Measurements from ENCODE around the gene DCXR. TPM values are rescaled to one million over a fixed set of nuclear protein-coding genes. Genes with fewer than 3 reads are reported as not detected.
A peak's percentile ranks its signal among the peaks of the same experiment; 100 is the strongest.

The DCXR gene
- total RNA-seq, 1 experiment from 2014 or later = 87.8 TPM

GRCh38 chr17:82054351-82055022, 17.0 kb upstream of the DCXR start:
- no peaks in the 10 kb centered on the region for H3K27me3 Mint-ChIP-seq (ENCODE audit: unreplicated experiment)
- no peaks in the 10 kb centered on the region for H3K4me1 Mint-ChIP-seq (ENCODE audit: low read depth, unreplicated experiment)
- intact Hi-C loops (cut with micrococcal nuclease; ENCODE audit: unreplicated experiment) = no loop called here
- no peak for DNase-seq
- CTCF ChIA-PET = no interaction called here
- BruUV-seq (replicated peaks) = no TSS peak
- H3K27ac Mint-ChIP-seq (ENCODE audit: unreplicated experiment) = no peak overlapping the region
- no peak overlapping the region for H3K4me3 Mint-ChIP-seq (ENCODE audit: low read depth, unreplicated experiment)
- TF ChIP-seq, protein P1, sequence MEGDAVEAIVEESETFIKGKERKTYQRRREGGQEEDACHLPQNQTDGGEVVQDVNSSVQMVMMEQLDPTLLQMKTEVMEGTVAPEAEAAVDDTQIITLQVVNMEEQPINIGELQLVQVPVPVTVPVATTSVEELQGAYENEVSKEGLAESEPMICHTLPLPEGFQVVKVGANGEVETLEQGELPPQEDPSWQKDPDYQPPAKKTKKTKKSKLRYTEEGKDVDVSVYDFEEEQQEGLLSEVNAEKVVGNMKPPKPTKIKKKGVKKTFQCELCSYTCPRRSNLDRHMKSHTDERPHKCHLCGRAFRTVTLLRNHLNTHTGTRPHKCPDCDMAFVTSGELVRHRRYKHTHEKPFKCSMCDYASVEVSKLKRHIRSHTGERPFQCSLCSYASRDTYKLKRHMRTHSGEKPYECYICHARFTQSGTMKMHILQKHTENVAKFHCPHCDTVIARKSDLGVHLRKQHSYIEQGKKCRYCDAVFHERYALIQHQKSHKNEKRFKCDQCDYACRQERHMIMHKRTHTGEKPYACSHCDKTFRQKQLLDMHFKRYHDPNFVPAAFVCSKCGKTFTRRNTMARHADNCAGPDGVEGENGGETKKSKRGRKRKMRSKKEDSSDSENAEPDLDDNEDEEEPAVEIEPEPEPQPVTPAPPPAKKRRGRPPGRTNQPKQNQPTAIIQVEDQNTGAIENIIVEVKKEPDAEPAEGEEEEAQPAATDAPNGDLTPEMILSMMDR (IDR thresholded peaks at IDR 0.05; ENCODE audit: unreplicated experiment) = no peak
- peaks cover 78% of the 10 kb centered on the region for H3K36me3 Mint-ChIP-seq (ENCODE audit: insufficient read depth, unreplicated experiment)
- H3K9me3 Mint-ChIP-seq (ENCODE audit: low read depth, unreplicated experiment) = no peaks in the 10 kb centered on the region

GRCh38 chr17:82053556-82054263, 16.2 kb upstream of the DCXR start:
- TF ChIP-seq, protein P1 (IDR thresholded peaks at IDR 0.05; ENCODE audit: unreplicated experiment) = no peak
- Mint-ChIP-seq H3K27ac (ENCODE audit: unreplicated experiment) (no peak overlapping the region), H3K4me3 (ENCODE audit: low read depth, unreplicated experiment) (peak overlapping the region; percentile 80), H3K36me3 (ENCODE audit: insufficient read depth, unreplicated experiment) (peaks cover 77% of the 10 kb centered on the region), H3K4me1 (ENCODE audit: low read depth, unreplicated experiment) (no peaks in the 10 kb centered on the region), H3K9me3 (ENCODE audit: low read depth, unreplicated experiment) (no peaks in the 10 kb centered on the region), H3K27me3 (ENCODE audit: unreplicated experiment) (no peaks in the 10 kb centered on the region)
- CTCF ChIA-PET = no interaction called here
- no TSS peak for BruUV-seq (replicated peaks)
- no peak for DNase-seq
- intact Hi-C loops (cut with micrococcal nuclease; ENCODE audit: unreplicated experiment) = no loop called here

GRCh38 chr17:82053130-82053529, 15.6 kb upstream of the DCXR start:
- Mint-ChIP-seq H3K27ac (ENCODE audit: unreplicated experiment) (no peak overlapping the region), H3K27me3 (ENCODE audit: unreplicated experiment) (no peaks in the 10 kb centered on the region), H3K4me1 (ENCODE audit: low read depth, unreplicated experiment) (no peaks in the 10 kb centered on the region), H3K9me3 (ENCODE audit: low read depth, unreplicated experiment) (no peaks in the 10 kb centered on the region), H3K4me3 (ENCODE audit: low read depth, unreplicated experiment) (peak overlapping the region; percentile 80), H3K36me3 (ENCODE audit: insufficient read depth, unreplicated experiment) (peaks cover 73% of the 10 kb centered on the region)
- TF ChIP-seq, protein P1 (IDR thresholded peaks at IDR 0.05; ENCODE audit: unreplicated experiment) = no peak
- intact Hi-C loops (cut with micrococcal nuclease; ENCODE audit: unreplicated experiment) = no loop called here
- CTCF ChIA-PET = no interaction called here
- BruUV-seq (replicated peaks) = no TSS peak
- DNase-seq = no peak

DNA sequence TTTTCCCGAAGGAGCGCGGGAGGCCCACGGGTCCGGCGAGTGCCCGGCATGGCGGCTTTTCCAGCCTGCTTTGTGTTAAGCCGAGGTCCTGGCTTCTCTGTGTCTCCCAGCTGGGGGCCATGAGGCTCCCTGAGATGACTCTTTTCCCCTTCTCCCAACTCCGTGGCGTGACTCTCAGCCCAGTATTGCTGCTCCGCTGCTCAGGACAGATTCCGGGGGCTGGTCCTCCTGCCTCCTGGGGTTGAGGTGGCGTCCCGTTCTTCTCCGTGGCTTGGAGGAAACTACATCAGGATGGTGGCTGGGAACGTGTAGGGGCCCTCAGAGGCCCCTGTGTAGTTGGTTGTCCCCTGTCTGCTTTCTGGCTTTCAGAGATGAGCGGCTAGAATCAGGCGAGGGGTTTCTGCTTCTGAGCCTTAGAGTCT, 15.2 kb upstream of the DCXR start:
- Mint-ChIP-seq H3K4me3 (ENCODE audit: low read depth, unreplicated experiment) (peak overlapping the region; percentile 80), H3K36me3 (ENCODE audit: insufficient read depth, unreplicated experiment) (peaks cover 71% of the 10 kb centered on the region), H3K27ac (ENCODE audit: unreplicated experiment) (no peak overlapping the region), H3K27me3 (ENCODE audit: unreplicated experiment) (no peaks in the 10 kb centered on the region), H3K9me3 (ENCODE audit: low read depth, unreplicated experiment) (no peaks in the 10 kb centered on the region), H3K4me1 (ENCODE audit: low read depth, unreplicated experiment) (no peaks in the 10 kb centered on the region)
- CTCF ChIA-PET = interaction anchor here (0.7 to 1.1 kb wide), 2 partner anchors 15 to 33 kb away, joined by 3 to 4 read pairs; partner anchors contain the start of gene DCXR
- TF ChIP-seq, protein P1 (IDR thresholded peaks at IDR 0.05; ENCODE audit: unreplicated experiment) = no peak
- no peak for DNase-seq
- intact Hi-C loops (cut with micrococcal nuclease; ENCODE audit: unreplicated experiment) = no loop called here
- no TSS peak for BruUV-seq (replicated peaks)
